ENCODE data around the gene LAMA2.

The LAMA2 gene

GRCh38 chr6:129447198-129447565, 564.2 kb downstream of the LAMA2 start:
- DNase-seq (ENCODE audit: extremely low read depth, low read depth), result no peak
- no peak for TF ChIP-seq CTCF (IDR thresholded peaks at IDR 0.05; ENCODE audit: low read depth, low read length, missing control alignments)

GRCh38 chr6:129448965-129449364, 566.0 kb downstream of the LAMA2 start:
- DNase-seq (ENCODE audit: extremely low read depth, low read depth), result no peak
- H3K4me3 ChIP-seq (replicated peaks; ENCODE audit: low read depth, low read length), result no peak overlapping the region
- TF ChIP-seq CTCF (IDR thresholded peaks at IDR 0.05; ENCODE audit: low read depth, low read length, missing control alignments), result no peak

More at GRCh38 chr6:129447198-129447565, 564.2 kb downstream of the LAMA2 start:
- H3K4me3 ChIP-seq (replicated peaks; ENCODE audit: low read depth, low read length), result no peak overlapping the region

GRCh38 chr6:129451187-129451586, 568.2 kb downstream of the LAMA2 start:
- no peak overlapping the region for H3K4me3 ChIP-seq (replicated peaks; ENCODE audit: low read depth, low read length)
- no peak for DNase-seq (ENCODE audit: extremely low read depth, low read depth)
- no peak for TF ChIP-seq CTCF (IDR thresholded peaks at IDR 0.05; ENCODE audit: low read depth, low read length, missing control alignments)

GRCh38 chr6:129453073-129453472, 570.1 kb downstream of the LAMA2 start:
- TF ChIP-seq CTCF (IDR thresholded peaks at IDR 0.05; ENCODE audit: low read depth, low read length, missing control alignments), result no peak
- DNase-seq (ENCODE audit: extremely low read depth, low read depth), result no peak
- no peak overlapping the region for H3K4me3 ChIP-seq (replicated peaks; ENCODE audit: low read depth, low read length)

GRCh38 chr6:129454488-129454887, 571.5 kb downstream of the LAMA2 start:
- DNase-seq (ENCODE audit: extremely low read depth, low read depth), result no peak
- no peak overlapping the region for H3K4me3 ChIP-seq (replicated peaks; ENCODE audit: low read depth, low read length)
- no peak for TF ChIP-seq CTCF (IDR thresholded peaks at IDR 0.05; ENCODE audit: low read depth, low read length, missing control alignments)

GRCh38 chr6:129455126-129455769, 572.3 kb downstream of the LAMA2 start:
- TF ChIP-seq CTCF (IDR thresholded peaks at IDR 0.05; ENCODE audit: low read depth, low read length, missing control alignments), result no peak
- DNase-seq (ENCODE audit: extremely low read depth, low read depth), result no peak
- no peak overlapping the region for H3K4me3 ChIP-seq (replicated peaks; ENCODE audit: low read depth, low read length)

- no peak for DNase-seq (ENCODE audit: extremely low read depth, low read depth)
- no peak for TF ChIP-seq CTCF (IDR thresholded peaks at IDR 0.05; ENCODE audit: low read depth, low read length, missing control alignments)
- H3K4me3 ChIP-seq (replicated peaks; ENCODE audit: low read depth, low read length), result no peak overlapping the region
Observed at GRCh38 chr6:129460221-129460620, 577.3 kb downstream of the LAMA2 start.

Measured in HFF-Myc (cell line).